Measurements from ENCODE around the gene RPS25.
A peak's percentile ranks its signal among the peaks of the same experiment; 100 is the strongest.
"Not testable (repeated sequence)": the region's sequence is repeated elsewhere in the genome, so short reads cannot be mapped to it uniquely, and the experiment has no call there.

The RPS25 gene

DNA sequence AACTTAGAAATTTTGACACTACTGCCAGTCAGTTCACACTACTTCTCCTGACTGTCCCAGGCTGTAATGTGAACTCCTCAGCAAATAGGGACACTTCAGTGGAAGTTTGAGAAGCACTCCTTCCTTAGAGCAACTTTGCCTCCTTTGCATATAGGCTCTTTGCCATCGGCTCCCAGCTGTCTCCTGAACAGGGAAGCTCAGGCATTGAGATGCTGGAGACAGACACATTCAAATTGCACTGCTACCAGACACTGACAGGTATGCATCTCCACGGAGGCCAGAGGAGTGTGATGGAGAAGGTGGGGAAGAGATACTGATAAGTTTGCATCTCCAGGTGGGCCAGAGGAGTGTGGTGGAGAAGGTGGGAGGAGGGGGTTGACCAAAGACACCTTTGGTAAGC lies 1.9 kb upstream of the RPS25 start:
- in situ Hi-C loops (cut with MboI; ENCODE audit: low pct_unique_long_range_greater_than_20kb, low sequenced_read_pairs, unreplicated experiment): no loop called here
- TF ChIP-seq, protein P1, sequence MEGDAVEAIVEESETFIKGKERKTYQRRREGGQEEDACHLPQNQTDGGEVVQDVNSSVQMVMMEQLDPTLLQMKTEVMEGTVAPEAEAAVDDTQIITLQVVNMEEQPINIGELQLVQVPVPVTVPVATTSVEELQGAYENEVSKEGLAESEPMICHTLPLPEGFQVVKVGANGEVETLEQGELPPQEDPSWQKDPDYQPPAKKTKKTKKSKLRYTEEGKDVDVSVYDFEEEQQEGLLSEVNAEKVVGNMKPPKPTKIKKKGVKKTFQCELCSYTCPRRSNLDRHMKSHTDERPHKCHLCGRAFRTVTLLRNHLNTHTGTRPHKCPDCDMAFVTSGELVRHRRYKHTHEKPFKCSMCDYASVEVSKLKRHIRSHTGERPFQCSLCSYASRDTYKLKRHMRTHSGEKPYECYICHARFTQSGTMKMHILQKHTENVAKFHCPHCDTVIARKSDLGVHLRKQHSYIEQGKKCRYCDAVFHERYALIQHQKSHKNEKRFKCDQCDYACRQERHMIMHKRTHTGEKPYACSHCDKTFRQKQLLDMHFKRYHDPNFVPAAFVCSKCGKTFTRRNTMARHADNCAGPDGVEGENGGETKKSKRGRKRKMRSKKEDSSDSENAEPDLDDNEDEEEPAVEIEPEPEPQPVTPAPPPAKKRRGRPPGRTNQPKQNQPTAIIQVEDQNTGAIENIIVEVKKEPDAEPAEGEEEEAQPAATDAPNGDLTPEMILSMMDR (IDR thresholded peaks at IDR 0.05; ENCODE audit: extremely low read depth, insufficient read depth, missing control alignments): no peak
- DNase-seq (ENCODE audit: low spot score): no peak

- DNase-seq (ENCODE audit: low spot score); in situ Hi-C loops (cut with MboI; ENCODE audit: low pct_unique_long_range_greater_than_20kb, low sequenced_read_pairs, unreplicated experiment): not testable (repeated sequence)
Measured at GRCh38 chr11:119017377-119017776, 766 bp downstream of the RPS25 start.

DNA sequence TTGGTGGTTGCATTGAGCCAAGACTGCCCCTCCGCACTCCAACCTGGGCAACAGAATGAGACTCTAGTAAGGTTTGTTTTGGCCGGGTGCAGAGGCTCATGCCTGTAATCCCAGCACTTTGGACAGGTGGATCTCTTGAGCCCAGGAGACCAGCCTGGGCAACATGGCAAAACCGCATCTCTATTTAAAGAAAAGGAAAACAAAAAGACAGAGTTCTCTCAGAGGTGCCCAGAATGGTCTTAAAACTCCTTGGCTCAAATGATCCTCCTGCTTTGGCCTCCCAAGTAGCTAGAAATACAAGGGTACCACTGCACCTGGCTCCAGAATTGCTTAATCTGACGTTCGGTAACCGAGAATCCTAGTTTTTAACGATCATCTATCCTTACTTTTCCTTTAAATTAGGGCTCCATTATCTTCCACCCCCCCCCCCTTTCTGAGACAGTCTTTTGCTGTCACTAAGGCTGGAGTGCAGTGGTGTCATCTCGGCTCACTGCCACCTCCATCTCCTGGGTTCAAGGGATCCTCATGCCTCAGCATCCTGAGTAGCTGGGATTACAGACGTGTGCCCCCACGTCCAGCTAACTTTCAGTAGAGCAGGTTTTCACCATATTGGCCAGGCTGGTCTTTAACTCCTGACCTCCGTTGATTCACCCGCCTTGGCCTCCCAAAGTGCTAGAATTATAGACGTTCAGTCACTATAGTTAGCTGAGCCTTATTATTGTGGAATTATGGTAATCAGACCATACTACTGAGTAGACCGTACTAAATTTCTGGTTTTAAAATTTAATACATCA lies 1.7 kb downstream of the RPS25 start:
- DNase-seq (ENCODE audit: low spot score): no peak
- in situ Hi-C loops (cut with MboI; ENCODE audit: low pct_unique_long_range_greater_than_20kb, low sequenced_read_pairs, unreplicated experiment): no loop called here
- TF ChIP-seq, protein P1 (IDR thresholded peaks at IDR 0.05; ENCODE audit: extremely low read depth, insufficient read depth, missing control alignments): no peak

DNA sequence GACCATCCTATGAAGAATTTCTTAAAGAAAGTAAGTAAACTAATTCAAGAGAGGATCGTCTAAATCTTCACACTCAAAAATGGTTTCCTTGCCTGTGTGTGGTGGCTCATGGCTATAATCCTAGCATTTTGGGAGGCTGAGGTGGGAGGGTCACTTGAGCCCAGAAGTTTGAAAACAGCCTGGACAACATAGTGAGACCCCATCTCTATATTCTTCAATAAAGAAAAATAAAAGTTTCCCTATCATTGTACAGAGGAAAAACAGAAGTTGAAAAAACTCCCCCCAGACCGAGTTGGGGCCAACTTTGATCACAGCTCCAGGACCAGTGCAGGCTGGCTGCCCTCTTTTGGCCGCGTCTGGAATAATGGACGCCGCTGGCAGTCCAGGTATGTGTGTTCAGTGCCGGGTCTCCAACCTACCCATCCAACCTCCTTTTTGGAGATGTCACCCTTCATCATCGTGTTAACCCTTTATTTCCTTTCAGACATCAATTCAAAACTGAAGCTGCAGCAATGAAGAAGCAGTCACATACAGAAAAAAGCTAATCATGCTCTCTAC lies 3.0 kb downstream of the RPS25 start:
- no peak for DNase-seq (ENCODE audit: low spot score)

GRCh38 chr11:119014209-119014924 lies 3.8 kb downstream of the RPS25 start:
- TF ChIP-seq, protein P1 (IDR thresholded peaks at IDR 0.05; ENCODE audit: extremely low read depth, insufficient read depth, missing control alignments): no peak
- in situ Hi-C loops (cut with MboI; ENCODE audit: low pct_unique_long_range_greater_than_20kb, low sequenced_read_pairs, unreplicated experiment): no loop called here
- DNase-seq (ENCODE audit: low spot score): no peak

More for the DNA sequence above, 3.0 kb downstream of the RPS25 start:
- in situ Hi-C loops (cut with MboI; ENCODE audit: low pct_unique_long_range_greater_than_20kb, low sequenced_read_pairs, unreplicated experiment): no loop called here
- TF ChIP-seq, protein P1 (IDR thresholded peaks at IDR 0.05; ENCODE audit: extremely low read depth, insufficient read depth, missing control alignments): peak; percentile 14

DNA sequence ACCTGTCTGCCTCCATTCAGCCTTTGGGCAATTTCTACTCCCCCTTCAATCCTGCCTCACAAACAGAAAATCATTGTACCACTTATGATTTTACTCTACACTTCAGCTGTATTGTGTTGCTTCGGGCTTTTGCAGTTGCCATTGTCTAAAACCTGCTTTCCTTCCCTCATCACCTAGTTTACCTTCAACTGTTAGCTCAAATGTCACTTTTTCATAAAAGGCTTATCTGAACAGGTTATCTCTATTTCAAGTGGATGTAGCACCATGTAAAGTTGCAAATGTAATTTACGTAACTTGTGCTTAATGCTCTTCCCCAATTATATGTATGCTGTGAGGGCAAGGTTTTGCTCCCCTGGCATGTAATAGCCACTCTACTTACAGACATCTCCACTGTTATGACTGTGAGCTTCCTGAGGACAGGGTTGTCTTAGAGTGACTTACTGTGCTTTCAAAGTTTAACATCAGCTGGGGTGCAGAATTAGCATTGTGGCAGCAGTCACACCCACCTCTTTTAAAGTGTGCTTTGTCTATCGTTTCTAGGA lies 5.4 kb downstream of the RPS25 start:
- TF ChIP-seq, protein P1 (IDR thresholded peaks at IDR 0.05; ENCODE audit: extremely low read depth, insufficient read depth, missing control alignments): no peak
- peak; percentile 6 for DNase-seq (ENCODE audit: low spot score)
- in situ Hi-C loops (cut with MboI; ENCODE audit: low pct_unique_long_range_greater_than_20kb, low sequenced_read_pairs, unreplicated experiment): no loop called here
